Astrocyte (in vitro differentiated cells and primary cell): ENCODE data around the gene MYO1C. TPM values are rescaled to one million over a fixed set of nuclear protein-coding genes. Genes with fewer than 3 reads are reported as not detected.
A peak's percentile ranks its signal among the peaks of the same experiment; 100 is the strongest.

Experiments
- DNase-seq: peaks from one replicate; pipeline ENCODE4 v3.0.0-alpha.2; 2010; ENCODE audit warnings: low read depth
- FAIRE-seq: peaks from 2 replicates; lab custom pipeline; 2011; peaks lifted over from hg19 to GRCh38; lab: Jason Lieb, UNC
- H2AFZ ChIP-seq: 2 replicates; pipeline ENCODE4 v1.6.0; 2012; ENCODE audit warnings: low read depth, low read length, inconsistent platforms
- H3K27ac ChIP-seq: 2 replicates; pipeline ENCODE4 v1.5.1; 2011; ENCODE audit warnings: low read depth, low read length, inconsistent platforms
- H3K27me3 ChIP-seq: 2 replicates; pipeline ENCODE4 v1.6.0; 2011; ENCODE audit warnings: low read length, inconsistent platforms; ENCODE audit not compliant: insufficient read depth
- H3K36me3 ChIP-seq: 2 replicates; pipeline ENCODE4 v1.5.1; 2011; ENCODE audit warnings: low read length, inconsistent platforms; ENCODE audit not compliant: insufficient read depth
- H3K4me1 ChIP-seq: 2 replicates; pipeline ENCODE4 v1.5.1; 2011; ENCODE audit warnings: low read length, inconsistent platforms; ENCODE audit not compliant: insufficient read depth
- H3K4me2 ChIP-seq: 2 replicates; pipeline ENCODE4 v1.6.0; 2012; ENCODE audit warnings: low read length, inconsistent platforms
- H3K4me3 ChIP-seq: 2 replicates; pipeline ENCODE4 v1.5.1; 2011; ENCODE audit warnings: low read depth, mild to moderate bottlenecking, low read length, inconsistent platforms; ENCODE audit not compliant: insufficient read depth
- H3K79me2 ChIP-seq: 2 replicates; pipeline ENCODE4 v1.6.0; 2012; ENCODE audit warnings: mild to moderate bottlenecking, low read length, inconsistent platforms; ENCODE audit not compliant: insufficient read depth
- H3K9ac ChIP-seq: 2 replicates; pipeline ENCODE4 v1.6.0; 2012; ENCODE audit warnings: mild to moderate bottlenecking, low read length, inconsistent platforms
- H3K9me3 ChIP-seq: 2 replicates; pipeline ENCODE4 v1.5.1; 2012; ENCODE audit warnings: low read depth, mild to moderate bottlenecking, low read length, inconsistent platforms; ENCODE audit not compliant: insufficient read depth
- H4K20me1 ChIP-seq: 2 replicates; pipeline ENCODE4 v1.6.0; 2012; ENCODE audit warnings: low read length, inconsistent platforms; ENCODE audit not compliant: insufficient read depth
- H3K27ac Mint-ChIP-seq: one replicate; pipeline ENCODE4 v1.8.0; 2021; ENCODE audit warnings: mild to moderate bottlenecking, mixed read lengths; ENCODE audit not compliant: unreplicated experiment
- H3K27me3 Mint-ChIP-seq: one replicate; pipeline ENCODE4 v1.8.0; 2021; ENCODE audit warnings: low read depth, mixed read lengths; ENCODE audit not compliant: unreplicated experiment
- H3K36me3 Mint-ChIP-seq: one replicate; pipeline ENCODE4 v1.8.0; 2021; ENCODE audit warnings: low read depth, mixed read lengths; ENCODE audit not compliant: unreplicated experiment
- H3K4me1 Mint-ChIP-seq: one replicate; pipeline ENCODE4 v1.8.0; 2021; ENCODE audit warnings: low read depth, mixed read lengths; ENCODE audit not compliant: unreplicated experiment
- H3K4me3 Mint-ChIP-seq: one replicate; pipeline ENCODE4 v1.8.0; 2021; ENCODE audit warnings: mild to moderate bottlenecking, moderate library complexity, mixed read lengths; ENCODE audit not compliant: unreplicated experiment
- H3K9me3 Mint-ChIP-seq: one replicate; pipeline ENCODE4 v1.8.0; 2021; ENCODE audit warnings: mild to moderate bottlenecking, mixed read lengths; ENCODE audit not compliant: unreplicated experiment
- EZH2 ChIP-seq: IDR thresholded peaks from 2 replicates; pipeline ENCODE4 v1.6.1; 2012; ENCODE audit warnings: mild to moderate bottlenecking, low read length, inconsistent platforms; ENCODE audit not compliant: insufficient read depth
- total RNA-seq: library from RNA; stranded (reverse); gene quantifications from 2 replicates; pipeline ENCODE4 v1.2.1, GENCODE V29; 2021
- TF ChIP-seq, protein P1 (sequence below): IDR thresholded peaks from 2 replicates; pipeline ENCODE4 v1.5.1; 2011; ENCODE audit warnings: low read depth, mild to moderate bottlenecking, inconsistent platforms, low read length, moderate library complexity; ENCODE audit not compliant: insufficient read depth

Gene MYO1C
- total RNA-seq, 1 donor from 2014 or later, result 132 TPM

DNA sequence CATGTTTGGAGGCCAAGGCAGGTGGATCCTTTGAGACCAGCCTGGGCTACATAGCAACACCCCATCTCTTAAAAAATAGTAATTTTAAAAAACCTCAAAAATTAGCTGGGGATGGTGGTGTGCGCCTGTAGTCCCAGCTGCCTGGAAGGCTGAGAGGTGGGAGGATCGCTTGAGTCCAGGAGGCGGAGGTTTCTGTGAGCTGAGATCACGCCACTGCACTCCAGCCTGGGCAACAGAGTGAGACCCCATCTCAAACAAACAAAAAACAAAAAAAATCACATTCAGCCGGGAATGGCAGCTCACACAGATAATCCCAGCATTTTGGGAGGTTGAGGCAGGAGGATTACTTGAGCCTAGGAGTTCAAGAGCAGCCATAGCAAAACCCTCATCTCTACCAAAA, 76.1 kb downstream of the MYO1C start:
- H3K4me1 Mint-ChIP-seq, result peaks cover 4% of the 10 kb centered on the region
- FAIRE-seq (no peak), DNase-seq (no peak)
- no peaks in the 10 kb centered on the region for H3K27me3 Mint-ChIP-seq
- no peak overlapping the region for H3K9ac ChIP-seq
- H3K36me3 ChIP-seq, result peaks cover 6% of the 10 kb centered on the region
- no peaks in the 10 kb centered on the region for H3K9me3 ChIP-seq
- no peaks in the 10 kb centered on the region for H3K27me3 ChIP-seq
- no peak overlapping the region for H3K4me2 ChIP-seq
- peaks cover 12% of the 10 kb centered on the region for H3K4me1 ChIP-seq
- H2AFZ ChIP-seq, result no peak overlapping the region
- H3K36me3 Mint-ChIP-seq, result peaks cover 8% of the 10 kb centered on the region
- no peak overlapping the region for H3K4me3 Mint-ChIP-seq
- H3K27ac ChIP-seq, result no peak overlapping the region
- no peak overlapping the region for H3K27ac Mint-ChIP-seq
- no peak for TF ChIP-seq EZH2
- TF ChIP-seq, protein P1, sequence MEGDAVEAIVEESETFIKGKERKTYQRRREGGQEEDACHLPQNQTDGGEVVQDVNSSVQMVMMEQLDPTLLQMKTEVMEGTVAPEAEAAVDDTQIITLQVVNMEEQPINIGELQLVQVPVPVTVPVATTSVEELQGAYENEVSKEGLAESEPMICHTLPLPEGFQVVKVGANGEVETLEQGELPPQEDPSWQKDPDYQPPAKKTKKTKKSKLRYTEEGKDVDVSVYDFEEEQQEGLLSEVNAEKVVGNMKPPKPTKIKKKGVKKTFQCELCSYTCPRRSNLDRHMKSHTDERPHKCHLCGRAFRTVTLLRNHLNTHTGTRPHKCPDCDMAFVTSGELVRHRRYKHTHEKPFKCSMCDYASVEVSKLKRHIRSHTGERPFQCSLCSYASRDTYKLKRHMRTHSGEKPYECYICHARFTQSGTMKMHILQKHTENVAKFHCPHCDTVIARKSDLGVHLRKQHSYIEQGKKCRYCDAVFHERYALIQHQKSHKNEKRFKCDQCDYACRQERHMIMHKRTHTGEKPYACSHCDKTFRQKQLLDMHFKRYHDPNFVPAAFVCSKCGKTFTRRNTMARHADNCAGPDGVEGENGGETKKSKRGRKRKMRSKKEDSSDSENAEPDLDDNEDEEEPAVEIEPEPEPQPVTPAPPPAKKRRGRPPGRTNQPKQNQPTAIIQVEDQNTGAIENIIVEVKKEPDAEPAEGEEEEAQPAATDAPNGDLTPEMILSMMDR, result no peak
- H3K4me3 ChIP-seq, result no peak overlapping the region
- no peaks in the 10 kb centered on the region for H3K9me3 Mint-ChIP-seq
- peaks cover 72% of the 10 kb centered on the region for H4K20me1 ChIP-seq
- H3K79me2 ChIP-seq, result peaks cover 16% of the 10 kb centered on the region

DNA sequence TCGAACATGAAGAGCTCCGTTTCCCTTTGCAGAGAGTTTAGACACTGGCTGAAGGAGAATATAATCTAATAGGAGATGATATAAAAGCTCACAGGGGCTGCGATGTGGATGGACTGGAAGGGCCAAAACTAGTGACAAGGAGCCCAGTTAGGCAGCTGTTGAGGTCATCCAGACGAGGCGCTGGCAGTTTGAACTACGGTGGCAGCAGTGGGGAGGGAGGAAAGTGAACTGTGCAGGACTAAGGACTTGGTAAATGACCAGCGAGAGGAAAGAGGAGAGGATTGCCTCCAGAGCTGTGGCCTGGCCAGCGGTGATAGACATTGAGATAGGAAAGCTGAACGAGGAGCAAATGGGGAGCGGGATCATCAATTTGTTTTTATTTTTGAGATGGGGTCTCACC, 77.9 kb downstream of the MYO1C start:
- no peaks in the 10 kb centered on the region for H3K79me2 ChIP-seq
- no peaks in the 10 kb centered on the region for H3K9me3 Mint-ChIP-seq
- no peaks in the 10 kb centered on the region for H3K27me3 ChIP-seq
- peaks cover 5% of the 10 kb centered on the region for H3K36me3 Mint-ChIP-seq
- no peak overlapping the region for H3K4me2 ChIP-seq
- peaks cover 64% of the 10 kb centered on the region for H4K20me1 ChIP-seq
- no peaks in the 10 kb centered on the region for H3K27me3 Mint-ChIP-seq
- H3K4me1 ChIP-seq, result peaks cover 12% of the 10 kb centered on the region
- FAIRE-seq (no peak), DNase-seq (no peak)
- no peak overlapping the region for H2AFZ ChIP-seq
- H3K27ac Mint-ChIP-seq, result peak overlapping the region; percentile 82
- peaks cover 4% of the 10 kb centered on the region for H3K4me1 Mint-ChIP-seq
- H3K36me3 ChIP-seq, result no peaks in the 10 kb centered on the region
- no peak for TF ChIP-seq EZH2
- TF ChIP-seq, protein P1, result no peak
- peak overlapping the region; percentile 71 for H3K4me3 Mint-ChIP-seq
- no peaks in the 10 kb centered on the region for H3K9me3 ChIP-seq
- H3K4me3 ChIP-seq, result no peak overlapping the region
- no peak overlapping the region for H3K9ac ChIP-seq
- H3K27ac ChIP-seq, result no peak overlapping the region

Other genes with a start within 250 kb of the MYO1C start
- gene BHLHA9, start 222.2 kb downstream of the MYO1C start, total RNA-seq, result not detected in 2 replicates
- gene TRARG1, start 213.0 kb downstream of the MYO1C start, total RNA-seq, result not detected in 2 replicates
- 756 and 771 TPM in 2 replicates for gene YWHAE, start 92.5 kb downstream of the MYO1C start, total RNA-seq
- 81.1 and 83.5 TPM in 2 replicates for gene CRK, start 36.5 kb downstream of the MYO1C start, total RNA-seq
- gene INPP5K, start 23.9 kb upstream of the MYO1C start, total RNA-seq, result 26.4 and 26.7 TPM in 2 replicates
- gene PITPNA, start 70.1 kb upstream of the MYO1C start, total RNA-seq, result 69.1 and 79.3 TPM in 2 replicates
- 17.9 and 18.0 TPM in 2 replicates for gene SLC43A2, start 136.1 kb upstream of the MYO1C start, total RNA-seq
- 2.9 and 3.9 TPM in 2 replicates for gene SCARF1, start 153.0 kb upstream of the MYO1C start, total RNA-seq
- gene RILP, start 157.2 kb upstream of the MYO1C start, total RNA-seq, result 7.5 and 7.8 TPM in 2 replicates
- 202 TPM in 2 replicates for gene PRPF8, start 192.2 kb upstream of the MYO1C start, total RNA-seq
- 5.9 and 6.0 TPM in 2 replicates for gene TLCD2, start 217.7 kb upstream of the MYO1C start, total RNA-seq
- gene WDR81, start 232.0 kb upstream of the MYO1C start, total RNA-seq, result 12.3 and 13.9 TPM in 2 replicates